Heart left ventricle (tissue), 16 donors: ENCODE data around the gene AKIRIN1. TPM values are rescaled to one million over a fixed set of nuclear protein-coding genes. Genes with fewer than 3 reads are reported as not detected.
"Not testable (repeated sequence)": the region's sequence is repeated elsewhere in the genome, so short reads cannot be mapped to it uniquely, and the experiment has no call there.

Experiments
- ATAC-seq, 4 donors: fragments of 200-7000 bp; cut with Tn5 transposase; one replicate each; pipeline ENCODE4 v1.9.1; 2020 to 2022; ENCODE audit warnings: moderate library complexity in 4 of 4, mild to moderate bottlenecking in 3 of 4, moderate number of reproducible peaks in 1 of 4
- DNase-seq, 5 donors: peaks; one replicate each; pipeline ENCODE4 v3.0.0-alpha.2; 2020
- H3K27ac ChIP-seq, 12 donors: fragments of 200-600 bp; sonication (generic) in 4 of 12; one replicate each; pipeline versions ENCODE4 v1.5.0 to v1.8.0; 2016 to 2022; ENCODE audit warnings: mild to moderate bottlenecking in 2 of 12
- H3K27me3 ChIP-seq, 9 donors: fragments of 200-600 bp; sonication (generic) in 2 of 9; one replicate each; pipeline versions ENCODE4 v1.5.1 to v1.8.0; 2016 to 2022; ENCODE audit warnings: mild to moderate bottlenecking in 3 of 9
- H3K36me3 ChIP-seq, 9 donors: fragments of 200-600 bp; sonication (generic) in 2 of 9; one replicate each; pipeline versions ENCODE4 v1.5.0 to v1.8.0; 2018 to 2022; ENCODE audit warnings: mild to moderate bottlenecking in 2 of 9
- H3K4me1 ChIP-seq, 12 donors: fragments of 200-600 bp; sonication (generic) in 4 of 12; one replicate each; pipeline versions ENCODE4 v1.5.0 to v1.8.0; 2016 to 2022; ENCODE audit warnings: mild to moderate bottlenecking in 3 of 12
- H3K4me3 ChIP-seq, 12 donors: fragments of 200-600 bp; sonication (generic) in 4 of 12; one replicate each; pipeline versions ENCODE4 v1.5.0 to v1.8.0; 2017 to 2022; ENCODE audit warnings: mild to moderate bottlenecking in 9 of 12, moderate library complexity in 4 of 12
- H3K9me3 ChIP-seq, 12 donors: fragments of 200-600 bp; sonication (generic) in 4 of 12; one replicate each; pipeline versions ENCODE4 v1.5.0 to v1.8.0; 2016 to 2022; ENCODE audit warnings: mild to moderate bottlenecking in 1 of 12
- POLR2A ChIP-seq, 2 donors: fragments of 450-650 bp; IDR thresholded peaks; one replicate each; pipeline ENCODE4 v1.6.1; 2017; ENCODE audit warnings: antibody characterized with exemption in 2 of 2, mild to moderate bottlenecking in 2 of 2, moderate library complexity in 2 of 2
- WGBS, 4 donors: extraction: QIAGEN DNeasy Blood & Tissue Kit in 2 of 4; methylation state at CpG; one replicate each; pipeline versions ENCODE4 v1.1.5 to v1.1.7; 2013 to 2018; 5-methylcytosine and 5-hydroxymethylcytosine counted together
- intact Hi-C, 10 donors: fragments of 100-400 bp; cut with DNase I; formaldehyde crosslinking; loops; one replicate each; pipeline versions ENCODE4 v1.11.1 to v1.14.2; 2022
- polyA plus RNA-seq, 2 donors: library from polyadenylated mRNA; stranded (reverse); fragments of 200-250 nt; gene quantifications; one replicate each; pipeline ENCODE4 v1.2.3, GENCODE V29; 2013
- total RNA-seq, 9 donors: library from RNA; depleted of rRNA in 2 of 9; stranded (reverse); fragments of >200 nt in 2 of 9; fragmentation: NEBNext Ultra II Directional in 3 of 9; extraction: Animal tissue kit (Norgen Biotek cat#: 25700) in 3 of 9; gene quantifications; one replicate each; pipeline versions ENCODE4 v1.1.0 to v1.2.4, GENCODE V29; 2016 to 2023
- TF ChIP-seq, protein P1 (sequence below), 12 donors: fragments of 200-600 bp; sonication (generic) in 4 of 12; IDR thresholded peaks; one replicate each; pipeline versions ENCODE4 v1.5.0 to v1.8.0; 2018 to 2022; ENCODE audit warnings: antibody characterized with exemption in 12 of 12, mild to moderate bottlenecking in 5 of 12
- donor health status: ischemic (EF 13 %, LVEDD 7.1; RV severe dilation, severe dysfunction).
- donor health status: healthy with polysubstance abuse.
- donor health status: DM: no; HTN: yes; CAD: no.
- donor health status: DM: no; HTN: no; CAD: no.
- donor health status: ischemic (EF 25% LVEDD 6.9; RV normal size, moderate dysfunction).
- donor health status: ischemic (EF 25% LVEDD 5.7; RV mildly dilated, moderate dysfunction).
- donor health status: healthy.
- donor health status: DM: yes; HTN: yes; CAD: no.
- donor health status: ischemic (EF 35%, LVEDD 5.7; RV mildly dilated, moderate dysfunction).
- donor health status: nonischemic (EF 11% LVEDD 7.7; RV severe dilation, severe dysfunction).
- donor health status: DM: yes; HTN: yes; CAD: no.
- donor health status: PGD.
- donor health status: ischemic (EF 29% LVEDD 5.4; RV normal size, mild dysfunction).
- donor health status: nonischemic (EF 23%, LVEDD 6.1; RV moderate dilation, normal function).

AKIRIN1 gene
- total and polyA plus RNA-seq, 11 donors, result 15.8 to 68.1 (median 55.9) TPM

- WGBS, 4 donors, result 92 to 95% (median 94%) methylated on average over 13 of the region's 13 CpGs
Observed at GRCh38 chr1:39006726-39007645, 15.9 kb downstream of the AKIRIN1 start.

DNA sequence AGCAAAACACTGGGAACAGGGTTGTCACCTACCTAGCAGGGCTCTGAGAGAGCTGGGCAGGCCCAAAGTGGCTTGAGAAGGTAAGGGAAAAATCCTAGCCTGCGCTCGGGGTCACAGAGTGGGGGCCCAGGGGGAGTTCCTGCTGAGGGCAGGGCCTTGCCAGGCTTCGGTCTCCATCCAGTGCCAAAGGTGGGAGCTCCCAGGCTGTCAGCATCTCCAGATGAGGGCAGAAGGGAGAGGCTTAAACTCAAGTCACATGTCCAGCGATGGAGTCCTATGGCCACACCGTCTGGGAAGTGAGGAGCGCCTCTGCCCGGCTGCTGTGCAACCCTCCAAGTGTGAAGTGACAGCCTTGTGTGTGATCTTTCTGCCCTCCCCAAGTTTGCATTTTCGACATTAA is 23.9 kb downstream of the AKIRIN1 start:
- ATAC-seq, H3K9me3 ChIP-seq: not testable (repeated sequence)
- WGBS, 4 donors, result 86 to 92% (median 89%) methylated on average over 8 of the region's 8 CpGs

More at GRCh38 chr1:39006726-39007645, 15.9 kb downstream of the AKIRIN1 start:
- no peaks in the 10 kb centered on the region for H3K27me3 ChIP-seq
- H3K27ac ChIP-seq, result no peak overlapping the region
- DNase-seq (no peak), ATAC-seq (no peak)
- no peaks in the 10 kb centered on the region for H3K9me3 ChIP-seq
- peaks cover 3 to 100% (median 93%) of the 10 kb centered on the region in 9 donors for H3K36me3 ChIP-seq
- H3K4me3 ChIP-seq, result no peak overlapping the region
- TF ChIP-seq, protein P1, sequence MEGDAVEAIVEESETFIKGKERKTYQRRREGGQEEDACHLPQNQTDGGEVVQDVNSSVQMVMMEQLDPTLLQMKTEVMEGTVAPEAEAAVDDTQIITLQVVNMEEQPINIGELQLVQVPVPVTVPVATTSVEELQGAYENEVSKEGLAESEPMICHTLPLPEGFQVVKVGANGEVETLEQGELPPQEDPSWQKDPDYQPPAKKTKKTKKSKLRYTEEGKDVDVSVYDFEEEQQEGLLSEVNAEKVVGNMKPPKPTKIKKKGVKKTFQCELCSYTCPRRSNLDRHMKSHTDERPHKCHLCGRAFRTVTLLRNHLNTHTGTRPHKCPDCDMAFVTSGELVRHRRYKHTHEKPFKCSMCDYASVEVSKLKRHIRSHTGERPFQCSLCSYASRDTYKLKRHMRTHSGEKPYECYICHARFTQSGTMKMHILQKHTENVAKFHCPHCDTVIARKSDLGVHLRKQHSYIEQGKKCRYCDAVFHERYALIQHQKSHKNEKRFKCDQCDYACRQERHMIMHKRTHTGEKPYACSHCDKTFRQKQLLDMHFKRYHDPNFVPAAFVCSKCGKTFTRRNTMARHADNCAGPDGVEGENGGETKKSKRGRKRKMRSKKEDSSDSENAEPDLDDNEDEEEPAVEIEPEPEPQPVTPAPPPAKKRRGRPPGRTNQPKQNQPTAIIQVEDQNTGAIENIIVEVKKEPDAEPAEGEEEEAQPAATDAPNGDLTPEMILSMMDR (IDR thresholded peaks at IDR 0.05), result no peak
- TF ChIP-seq POLR2A (IDR thresholded peaks at IDR 0.05), result no peak
- peaks cover 0 to 22% (median 12%) of the 10 kb centered on the region in 12 donors for H3K4me1 ChIP-seq
- intact Hi-C loops, result loop anchor here in 1 of 10 donors (10.0 kb wide), 1 partner anchor 152 kb away; the partner anchor contains the start of gene RRAGC

DNA sequence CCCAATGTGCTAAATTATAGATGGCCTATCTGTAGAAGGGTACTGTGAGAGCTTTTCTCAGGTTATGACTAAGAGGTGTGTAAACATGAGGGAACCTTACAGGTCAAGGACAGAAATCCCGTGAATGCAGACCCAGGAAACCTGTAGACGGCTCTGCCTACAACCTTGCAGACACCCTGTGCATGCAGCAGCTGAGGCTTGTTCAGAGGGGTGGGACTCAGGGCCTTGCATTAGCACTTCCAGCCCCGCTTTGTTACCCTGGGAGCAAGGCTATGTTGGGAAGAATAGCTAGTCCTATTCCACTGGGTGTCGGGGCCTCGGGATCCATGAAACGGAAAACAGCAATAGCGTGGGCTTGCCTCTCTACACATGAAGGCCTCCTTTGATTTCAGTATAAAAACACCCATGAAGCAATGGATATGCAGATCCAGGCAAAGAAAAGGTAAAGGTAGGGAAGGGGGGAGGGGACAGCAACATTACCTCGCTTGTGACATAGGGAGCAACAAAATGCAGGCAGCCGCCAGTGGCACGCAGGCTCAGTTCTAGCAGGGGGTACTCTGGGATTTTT is 25.6 kb downstream of the AKIRIN1 start:
- 75 to 81% (median 77%) methylated on average over 10 of the region's 10 CpGs for WGBS, 4 donors
- no peak for DNase-seq
- no peak overlapping the region for H3K27ac ChIP-seq
- intact Hi-C loops, result no loop called here
- H3K4me1 ChIP-seq, result no peaks in the 10 kb centered on the region
- TF ChIP-seq, protein P1 (IDR thresholded peaks at IDR 0.05), result no peak
- no peak for TF ChIP-seq POLR2A (IDR thresholded peaks at IDR 0.05)
- peaks cover 0 to 24% (median 5%) of the 10 kb centered on the region in 9 donors for H3K36me3 ChIP-seq
- no peaks in the 10 kb centered on the region for H3K9me3 ChIP-seq
- no peak for ATAC-seq
- H3K4me3 ChIP-seq, result no peak overlapping the region
- H3K27me3 ChIP-seq, result no peaks in the 10 kb centered on the region

More for the DNA sequence above, 23.9 kb downstream of the AKIRIN1 start:
- intact Hi-C loops, H3K27me3 ChIP-seq, DNase-seq, H3K4me1 ChIP-seq, H3K4me3 ChIP-seq, H3K27ac ChIP-seq: not testable (repeated sequence)
- peaks cover 0 to 41% (median 21%) of the 10 kb centered on the region in 9 donors for H3K36me3 ChIP-seq

DNA sequence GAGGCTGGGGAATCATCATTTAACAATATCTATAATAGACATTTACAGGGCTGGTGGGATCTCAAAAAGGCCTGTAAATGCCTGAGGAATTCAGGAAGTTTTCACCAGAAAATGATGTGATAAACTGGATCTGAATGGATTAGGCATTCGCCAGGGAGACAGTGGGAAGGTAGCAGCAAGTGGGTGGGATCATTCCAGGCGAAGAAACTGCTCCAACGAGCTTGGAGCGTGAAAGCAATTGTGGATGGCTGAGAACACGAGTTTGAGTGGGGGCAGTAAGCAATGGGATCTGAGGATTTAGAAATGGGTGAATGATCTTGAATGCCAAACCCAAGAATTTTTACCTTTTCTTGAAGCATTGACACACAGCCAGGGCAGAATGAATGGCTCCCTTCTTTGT is 26.2 kb downstream of the AKIRIN1 start:
- TF ChIP-seq POLR2A (IDR thresholded peaks at IDR 0.05), result no peak
- TF ChIP-seq, protein P1 (IDR thresholded peaks at IDR 0.05), result no peak
- H3K4me1 ChIP-seq, result no peaks in the 10 kb centered on the region
- DNase-seq, result no peak
- H3K4me3 ChIP-seq, result no peak overlapping the region
- WGBS, 4 donors, result 73 to 82% (median 79%) methylated on average over 5 of the region's 5 CpGs
- H3K9me3 ChIP-seq, result no peaks in the 10 kb centered on the region
- no peaks in the 10 kb centered on the region for H3K27me3 ChIP-seq
- no peak for ATAC-seq
- H3K27ac ChIP-seq, result no peak overlapping the region
- H3K36me3 ChIP-seq, result peaks cover 0 to 18% (median 0%) of the 10 kb centered on the region in 9 donors
- intact Hi-C loops, result no loop called here

DNA sequence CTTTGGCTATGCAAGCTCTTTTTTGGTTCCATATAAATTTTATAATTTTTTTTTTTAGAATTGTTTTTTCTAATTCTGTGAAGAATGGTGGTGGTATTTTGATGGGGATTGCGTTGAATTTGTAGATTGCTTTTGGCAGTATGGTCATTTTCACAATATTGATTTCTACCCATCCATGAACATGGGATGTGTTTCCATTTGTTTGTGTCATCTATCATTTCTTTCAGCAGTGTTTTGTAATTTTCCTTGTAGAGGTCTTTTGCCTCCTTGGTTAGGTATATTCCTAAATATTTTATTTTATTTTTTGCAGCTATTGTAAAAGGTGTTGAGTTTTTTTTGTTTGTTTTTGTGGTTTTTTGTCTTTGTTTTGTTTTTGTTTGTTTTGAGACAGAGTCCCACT is 29.4 kb downstream of the AKIRIN1 start:
- H3K27ac ChIP-seq, intact Hi-C loops, H3K4me3 ChIP-seq, DNase-seq, H3K4me1 ChIP-seq, H3K27me3 ChIP-seq, H3K9me3 ChIP-seq, H3K36me3 ChIP-seq, ATAC-seq: not testable (repeated sequence)
- 61 to 98% (median 76%) methylated on average over 1 of the region's 1 CpG for WGBS, 4 donors
